Natural killer cell treated with Interleukin-12 subunit alpha and Interleukin-12 subunit beta and Interleukin-15 and Interleukin-18, amount 100 ng/mL, for 72 hours (primary cell): ENCODE measurements around the gene ZHX3. TPM values are rescaled to one million over a fixed set of nuclear protein-coding genes. Genes with fewer than 3 reads are reported as not detected.
A peak's percentile ranks its signal among the peaks of the same experiment; 100 is the strongest.

Source experiments
- ATAC-seq, 2 donors: fragments of 150-1000 bp; cut with Tn5 transposase in 1 of 2; sonication (Bioruptor Pico), chemical (Tn5 transposase) in 1 of 2; 2 replicates each; pipeline ENCODE4 v1.10.0; 2021
- DNase-seq: peaks from one replicate; pipeline ENCODE4 v3.0.0; 2022; ENCODE audit warnings: low spot score
- H3K27ac Mint-ChIP-seq, 2 donors: 1 replicate in 1 of 2; 2 replicates in 1 of 2; pipeline ENCODE4 v1.8.0; 2022; ENCODE audit warnings: mixed read lengths in 2 of 2, mild to moderate bottlenecking in 1 of 2, moderate library complexity in 1 of 2
- H3K27me3 Mint-ChIP-seq, 2 donors: 1 replicate in 1 of 2; 2 replicates in 1 of 2; pipeline ENCODE4 v1.8.0; 2022; ENCODE audit warnings: mixed read lengths in 2 of 2
- H3K36me3 Mint-ChIP-seq: one replicate; pipeline ENCODE4 v1.8.0; 2022; ENCODE audit warnings: mixed read lengths
- H3K4me1 Mint-ChIP-seq, 2 donors: 1 replicate in 1 of 2; 2 replicates in 1 of 2; pipeline ENCODE4 v1.8.0; 2022; ENCODE audit warnings: low read depth in 2 of 2, mixed read lengths in 2 of 2, mild to moderate bottlenecking in 1 of 2
- H3K4me3 Mint-ChIP-seq: one replicate; pipeline ENCODE4 v1.8.0; 2022; ENCODE audit warnings: mixed read lengths
- H3K9me3 Mint-ChIP-seq: 2 replicates; pipeline ENCODE4 v1.8.0; 2022; ENCODE audit warnings: mixed read lengths
- total RNA-seq, 2 donors: library from RNA; stranded (reverse); gene quantifications; one replicate each; pipeline ENCODE4 v1.2.3, GENCODE V29; 2022

The ZHX3 gene
- total RNA-seq, 2 donors from 2014 or later: 7.6 to 21.6 TPM

DNA sequence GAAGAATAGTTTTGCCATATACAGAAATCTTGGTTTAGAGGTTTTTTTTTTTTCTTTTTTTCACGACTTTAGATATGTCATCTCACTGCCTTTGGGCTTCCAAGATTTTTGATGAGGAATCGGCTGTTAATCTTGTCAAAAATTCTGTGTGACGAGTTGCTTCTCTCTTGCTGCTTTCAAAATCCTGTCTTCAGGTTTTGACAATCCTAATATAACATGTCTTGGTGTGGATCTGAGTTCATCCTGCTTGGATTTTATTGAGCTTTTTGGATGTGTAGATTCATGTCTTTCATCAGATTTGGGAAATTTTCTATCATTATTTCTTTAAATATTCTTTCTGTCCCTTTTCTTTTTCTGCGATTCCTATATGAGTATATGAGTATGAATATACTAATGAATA is 119.1 kb downstream of the ZHX3 start:
- Mint-ChIP-seq H3K9me3 (no peaks in the 10 kb centered on the region), H3K27me3 (no peaks in the 10 kb centered on the region), H3K36me3 (peaks cover 17% of the 10 kb centered on the region), H3K27ac (no peak overlapping the region), H3K4me1 (peaks cover 2 to 5% of the 10 kb centered on the region in 2 donors), H3K4me3 (no peak overlapping the region)
- DNase-seq (no peak), ATAC-seq (no peak)

DNA sequence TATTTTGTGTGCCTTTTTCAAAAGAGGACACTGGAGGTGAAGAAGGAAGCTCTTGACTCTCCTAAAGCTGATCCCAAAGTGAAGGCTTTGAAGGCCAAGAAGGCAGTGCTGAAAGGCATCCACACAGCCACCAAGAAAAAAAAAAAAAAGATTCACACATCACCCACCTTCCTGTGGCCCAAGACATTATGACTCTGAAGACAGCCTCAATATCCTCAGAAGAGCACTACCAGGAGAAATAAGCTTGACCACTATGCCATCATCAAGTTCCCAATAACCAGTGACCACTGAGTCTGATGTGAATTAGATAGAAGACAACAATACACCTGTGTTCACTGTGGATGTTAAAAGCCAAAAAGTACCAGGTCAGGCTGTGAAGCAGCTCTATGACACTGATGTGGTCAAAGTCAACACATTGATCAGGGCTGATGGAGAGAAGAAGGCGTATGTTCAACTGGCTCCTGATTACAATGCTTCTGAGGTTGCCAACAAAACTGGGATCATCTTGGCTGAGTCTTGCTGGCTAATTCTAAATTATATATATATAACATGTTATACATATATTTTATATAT is 120.8 kb downstream of the ZHX3 start:
- peaks cover under 1% of the 10 kb centered on the region for H3K9me3 Mint-ChIP-seq
- DNase-seq (no peak), ATAC-seq (no peak)
- no peaks in the 10 kb centered on the region for H3K27me3 Mint-ChIP-seq
- no peak overlapping the region for H3K4me3 Mint-ChIP-seq
- no peak overlapping the region for H3K27ac Mint-ChIP-seq
- H3K36me3 Mint-ChIP-seq: peaks cover 19% of the 10 kb centered on the region
- peaks cover 2 to 5% of the 10 kb centered on the region in 2 donors for H3K4me1 Mint-ChIP-seq

DNA sequence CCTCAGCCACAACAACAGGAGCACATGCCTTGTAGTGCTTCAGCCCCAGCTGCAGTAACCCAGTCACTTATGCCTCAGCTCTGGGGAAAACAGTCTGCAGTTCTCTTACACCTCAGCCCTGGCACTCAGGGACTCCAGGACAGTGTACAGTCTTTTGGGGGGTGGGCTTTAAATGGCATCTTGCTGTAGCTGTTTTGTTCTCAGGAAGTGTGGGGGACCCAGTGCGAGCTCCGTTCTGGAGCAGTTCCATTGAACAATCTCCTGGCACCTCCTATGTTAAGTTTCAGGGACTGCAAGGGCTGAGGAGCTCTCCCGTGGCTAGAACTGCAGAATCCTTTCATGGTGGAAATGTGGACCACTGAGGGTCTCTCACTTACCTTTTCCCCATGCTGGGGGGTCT is 125.0 kb downstream of the ZHX3 start:
- Mint-ChIP-seq H3K4me1 (peaks cover 2 to 5% of the 10 kb centered on the region in 2 donors), H3K27me3 (no peaks in the 10 kb centered on the region), H3K4me3 (no peak overlapping the region), H3K9me3 (peaks cover 6% of the 10 kb centered on the region), H3K36me3 (peaks cover 31% of the 10 kb centered on the region), H3K27ac (no peak overlapping the region)
- ATAC-seq (no peak), DNase-seq (no peak)

- Mint-ChIP-seq H3K27ac (no peak overlapping the region), H3K4me3 (no peak overlapping the region), H3K36me3 (peaks cover 31% of the 10 kb centered on the region), H3K4me1 (peaks cover 2 to 5% of the 10 kb centered on the region in 2 donors), H3K27me3 (no peaks in the 10 kb centered on the region), H3K9me3 (peaks cover 6% of the 10 kb centered on the region)
- peak; percentile 24 to 45 for ATAC-seq
- no peak for DNase-seq
Measured at GRCh38 chr20:41191562-41192500, 125.7 kb downstream of the ZHX3 start.

GRCh38 chr20:41187668-41188067 is 129.9 kb downstream of the ZHX3 start:
- no peak overlapping the region for H3K27ac Mint-ChIP-seq
- H3K27me3 Mint-ChIP-seq: no peaks in the 10 kb centered on the region
- peaks cover 4 to 10% of the 10 kb centered on the region in 2 donors for H3K4me1 Mint-ChIP-seq
- no peak for DNase-seq
- no peak overlapping the region for H3K4me3 Mint-ChIP-seq
- H3K36me3 Mint-ChIP-seq: peaks cover 26% of the 10 kb centered on the region
- H3K9me3 Mint-ChIP-seq: peaks cover 6% of the 10 kb centered on the region
- no peak for ATAC-seq

GRCh38 chr20:41185013-41185757 is 132.3 kb downstream of the ZHX3 start:
- H3K9me3 Mint-ChIP-seq: no peaks in the 10 kb centered on the region
- no peaks in the 10 kb centered on the region for H3K27me3 Mint-ChIP-seq
- H3K4me3 Mint-ChIP-seq: no peak overlapping the region
- H3K36me3 Mint-ChIP-seq: peaks cover 9% of the 10 kb centered on the region
- H3K4me1 Mint-ChIP-seq: peaks cover 4 to 10% of the 10 kb centered on the region in 2 donors
- H3K27ac Mint-ChIP-seq: no peak overlapping the region
- no peak for ATAC-seq
- DNase-seq: no peak

DNA sequence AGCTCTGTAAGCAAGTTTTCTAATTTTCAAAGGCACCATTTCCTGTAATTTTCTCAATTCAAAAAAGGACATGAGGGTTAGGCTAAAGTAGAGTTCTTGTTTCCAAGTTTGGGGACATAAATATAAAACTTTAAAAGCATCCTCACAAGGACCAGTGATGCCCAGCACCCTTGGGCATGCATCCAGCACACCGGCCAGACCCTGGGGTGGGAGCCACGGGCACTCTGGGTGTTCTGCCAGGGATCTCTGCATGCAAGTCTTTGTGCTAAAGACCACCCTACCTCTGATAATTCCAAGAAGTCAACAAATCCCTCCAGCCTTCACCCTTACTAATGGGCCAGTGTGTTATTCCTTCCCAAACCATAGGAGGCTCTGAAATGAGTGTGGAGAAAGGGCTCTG is 133.7 kb downstream of the ZHX3 start:
- Mint-ChIP-seq H3K27ac (no peak overlapping the region), H3K27me3 (no peaks in the 10 kb centered on the region), H3K4me3 (no peak overlapping the region), H3K36me3 (no peaks in the 10 kb centered on the region), H3K9me3 (no peaks in the 10 kb centered on the region), H3K4me1 (peaks cover 4 to 10% of the 10 kb centered on the region in 2 donors)
- DNase-seq: no peak
- no peak for ATAC-seq

DNA sequence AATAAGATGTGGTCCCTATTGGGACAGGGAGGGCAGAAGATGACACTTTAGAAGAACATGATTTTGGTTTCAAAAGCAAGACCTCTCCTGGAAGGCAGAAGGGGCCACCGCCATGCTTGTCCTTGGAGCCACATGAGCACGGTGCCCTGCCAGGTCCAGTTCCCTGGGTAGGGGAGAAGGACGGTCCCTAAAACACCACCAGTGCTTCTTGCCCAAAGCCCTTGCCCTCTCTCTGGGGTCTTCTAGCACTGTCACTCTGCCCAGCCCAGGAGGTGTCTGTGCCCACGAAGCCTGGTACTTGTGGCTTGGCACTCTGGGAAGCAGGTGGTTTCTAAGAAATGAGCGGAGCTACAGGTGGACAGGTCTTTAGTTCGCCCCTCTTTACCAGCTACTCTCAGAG is 134.1 kb downstream of the ZHX3 start:
- Mint-ChIP-seq H3K9me3 (no peaks in the 10 kb centered on the region), H3K27me3 (no peaks in the 10 kb centered on the region), H3K36me3 (no peaks in the 10 kb centered on the region), H3K4me1 (peaks cover 4 to 10% of the 10 kb centered on the region in 2 donors), H3K27ac (no peak overlapping the region), H3K4me3 (no peak overlapping the region)
- DNase-seq (no peak), ATAC-seq (no peak)

- H3K4me3 Mint-ChIP-seq: no peak overlapping the region
- DNase-seq: no peak
- no peak for ATAC-seq
Measured at GRCh38 chr20:41182296-41183212, 135.0 kb downstream of the ZHX3 start.

DNA sequence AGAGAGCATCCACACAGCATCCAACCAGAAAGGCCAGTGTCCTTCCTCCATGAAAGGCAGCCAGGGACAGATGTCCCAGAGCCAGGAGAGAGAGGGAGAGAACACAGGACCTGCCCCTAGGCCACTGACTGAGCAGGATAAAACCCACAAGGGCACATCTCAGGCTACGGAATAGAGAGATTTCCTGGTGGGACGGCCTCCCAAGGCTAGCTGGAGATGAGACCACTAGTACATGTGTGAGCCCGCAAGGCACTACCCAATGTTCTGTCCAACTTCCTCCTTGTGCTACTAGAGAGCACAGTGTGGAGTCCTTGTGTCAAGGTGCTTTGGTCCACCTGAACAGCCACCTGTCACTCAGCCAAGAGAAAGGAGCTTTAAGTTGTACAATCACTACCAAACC is 136.0 kb downstream of the ZHX3 start:
- no peak overlapping the region for H3K4me3 Mint-ChIP-seq
- no peaks in the 10 kb centered on the region for H3K27me3 Mint-ChIP-seq
- H3K4me1 Mint-ChIP-seq: peaks cover under 1 to 7% of the 10 kb centered on the region in 2 donors
- ATAC-seq: no peak
- no peaks in the 10 kb centered on the region for H3K9me3 Mint-ChIP-seq
- peak overlapping the region in 1 of 2 donors; percentile 7 for H3K27ac Mint-ChIP-seq
- H3K36me3 Mint-ChIP-seq: no peaks in the 10 kb centered on the region
- no peak for DNase-seq

More at GRCh38 chr20:41182296-41183212, 135.0 kb downstream of the ZHX3 start:
- no peaks in the 10 kb centered on the region for H3K9me3 Mint-ChIP-seq
- H3K4me1 Mint-ChIP-seq: peaks cover 4 to 10% of the 10 kb centered on the region in 2 donors
- peak overlapping the region in 1 of 2 donors; percentile 7 for H3K27ac Mint-ChIP-seq
- H3K27me3 Mint-ChIP-seq: no peaks in the 10 kb centered on the region
- no peaks in the 10 kb centered on the region for H3K36me3 Mint-ChIP-seq

GRCh38 chr20:41180599-41181333 is 136.8 kb downstream of the ZHX3 start:
- DNase-seq (no peak), ATAC-seq (no peak)
- Mint-ChIP-seq H3K27ac (peak overlapping the region in 1 of 2 donors; percentile 7), H3K4me1 (no peaks in the 10 kb centered on the region), H3K4me3 (no peak overlapping the region), H3K9me3 (no peaks in the 10 kb centered on the region), H3K36me3 (peaks cover 5% of the 10 kb centered on the region), H3K27me3 (no peaks in the 10 kb centered on the region)

- DNase-seq (no peak), ATAC-seq (no peak)
- Mint-ChIP-seq H3K9me3 (no peaks in the 10 kb centered on the region), H3K4me1 (no peaks in the 10 kb centered on the region), H3K27me3 (no peaks in the 10 kb centered on the region), H3K36me3 (peaks cover 5% of the 10 kb centered on the region), H3K27ac (no peak overlapping the region), H3K4me3 (no peak overlapping the region)
Measured at GRCh38 chr20:41179961-41180360, 137.6 kb downstream of the ZHX3 start.
